ENCODE measurements around the gene PHLDB2. TPM values are rescaled to one million over a fixed set of nuclear protein-coding genes. Genes with fewer than 3 reads are reported as not detected.
A peak's percentile ranks its signal among the peaks of the same experiment; 100 is the strongest.

Gene PHLDB2
- total RNA-seq, 1 donor from 2014 or later = 54.3 TPM

- Histone ChIP-seq H3K9ac (ENCODE audit: low read depth in 1 of 3, low read length in 3 of 3) (peak overlapping the region; percentile 77 to 83 (median 77)), H3K4me1 (ENCODE audit: control insufficient read depth in 3 of 3, insufficient read depth in 3 of 3, low read length in 3 of 3) (peaks cover 13 to 20% (median 14%) of the 10 kb centered on the region in 3 donors), H3K4me3 (ENCODE audit: low read length in 3 of 3) (peak overlapping the region; percentile 64 to 92 (median 82)), H3K27me3 (ENCODE audit: control insufficient read depth in 3 of 3, insufficient read depth in 3 of 3, low read length in 3 of 3) (peaks cover 6 to 36% (median 33%) of the 10 kb centered on the region in 3 donors), H3K36me3 (ENCODE audit: control insufficient read depth in 3 of 3, insufficient read depth in 3 of 3, low read length in 3 of 3) (no peaks in the 10 kb centered on the region), H3K9me3 (ENCODE audit: control insufficient read depth in 3 of 3, low read length in 3 of 3) (no peaks in the 10 kb centered on the region), H3K27ac (ENCODE audit: low read depth, low read length) (peak overlapping the region; percentile 90)
Measured at GRCh38 chr3:111859974-111860859, 1.2 kb downstream of the PHLDB2 start.

- Histone ChIP-seq H3K36me3 (ENCODE audit: control insufficient read depth in 3 of 3, insufficient read depth in 3 of 3, low read length in 3 of 3) (no peaks in the 10 kb centered on the region), H3K9ac (ENCODE audit: low read depth in 1 of 3, low read length in 3 of 3) (peak overlapping the region in 2 of 3 donors; percentile 77 to 83), H3K4me1 (ENCODE audit: control insufficient read depth in 3 of 3, insufficient read depth in 3 of 3, low read length in 3 of 3) (peaks cover 17 to 20% (median 19%) of the 10 kb centered on the region in 3 donors)
Measured at GRCh38 chr3:111861391-111861790, 2.3 kb downstream of the PHLDB2 start.

GRCh38 chr3:111862415-111862814 is 3.4 kb downstream of the PHLDB2 start:
- Histone ChIP-seq H3K4me1 (ENCODE audit: control insufficient read depth in 3 of 3, insufficient read depth in 3 of 3, low read length in 3 of 3) (peaks cover 17 to 20% (median 19%) of the 10 kb centered on the region in 3 donors), H3K27me3 (ENCODE audit: control insufficient read depth in 3 of 3, insufficient read depth in 3 of 3, low read length in 3 of 3) (peaks cover 6 to 33% (median 26%) of the 10 kb centered on the region in 3 donors), H3K4me3 (ENCODE audit: low read length in 3 of 3) (peak overlapping the region; percentile 8 to 45 (median 27)), H3K9me3 (ENCODE audit: control insufficient read depth in 3 of 3, low read length in 3 of 3) (no peaks in the 10 kb centered on the region), H3K9ac (ENCODE audit: low read depth in 1 of 3, low read length in 3 of 3) (peak overlapping the region in 2 of 3 donors; percentile 3 to 32), H3K27ac (ENCODE audit: low read depth, low read length) (peak overlapping the region; percentile 90), H3K36me3 (ENCODE audit: control insufficient read depth in 3 of 3, insufficient read depth in 3 of 3, low read length in 3 of 3) (no peaks in the 10 kb centered on the region)

More at GRCh38 chr3:111861391-111861790, 2.3 kb downstream of the PHLDB2 start:
- peaks cover 6 to 33% (median 30%) of the 10 kb centered on the region in 3 donors for H3K27me3 ChIP-seq (ENCODE audit: control insufficient read depth in 3 of 3, insufficient read depth in 3 of 3, low read length in 3 of 3)
- no peaks in the 10 kb centered on the region for H3K9me3 ChIP-seq (ENCODE audit: control insufficient read depth in 3 of 3, low read length in 3 of 3)
- H3K27ac ChIP-seq (ENCODE audit: low read depth, low read length) = peak overlapping the region; percentile 90
- H3K4me3 ChIP-seq (ENCODE audit: low read length in 3 of 3) = peak overlapping the region; percentile 29 to 92 (median 56)

- peaks cover 17 to 20% (median 19%) of the 10 kb centered on the region in 3 donors for H3K4me1 ChIP-seq (ENCODE audit: control insufficient read depth in 3 of 3, insufficient read depth in 3 of 3, low read length in 3 of 3)
- H3K9ac ChIP-seq (ENCODE audit: low read depth in 1 of 3, low read length in 3 of 3) = no peak overlapping the region
- no peaks in the 10 kb centered on the region for H3K36me3 ChIP-seq (ENCODE audit: control insufficient read depth in 3 of 3, insufficient read depth in 3 of 3, low read length in 3 of 3)
- peak overlapping the region; percentile 90 for H3K27ac ChIP-seq (ENCODE audit: low read depth, low read length)
- peaks cover 6 to 33% (median 26%) of the 10 kb centered on the region in 3 donors for H3K27me3 ChIP-seq (ENCODE audit: control insufficient read depth in 3 of 3, insufficient read depth in 3 of 3, low read length in 3 of 3)
- no peaks in the 10 kb centered on the region for H3K9me3 ChIP-seq (ENCODE audit: control insufficient read depth in 3 of 3, low read length in 3 of 3)
- H3K4me3 ChIP-seq (ENCODE audit: low read length in 3 of 3) = no peak overlapping the region
Measured at GRCh38 chr3:111862974-111863373, 3.9 kb downstream of the PHLDB2 start.

GRCh38 chr3:111863942-111864694 is 5.1 kb downstream of the PHLDB2 start:
- H3K9ac ChIP-seq (ENCODE audit: low read depth in 1 of 3, low read length in 3 of 3) = no peak overlapping the region
- H3K27me3 ChIP-seq (ENCODE audit: control insufficient read depth in 3 of 3, insufficient read depth in 3 of 3, low read length in 3 of 3) = peaks cover 1 to 25% (median 19%) of the 10 kb centered on the region in 3 donors
- H3K4me1 ChIP-seq (ENCODE audit: control insufficient read depth in 3 of 3, insufficient read depth in 3 of 3, low read length in 3 of 3) = peaks cover 13 to 18% (median 15%) of the 10 kb centered on the region in 3 donors
- H3K27ac ChIP-seq (ENCODE audit: low read depth, low read length) = peak overlapping the region; percentile 64
- H3K4me3 ChIP-seq (ENCODE audit: low read length in 3 of 3) = no peak overlapping the region
- H3K9me3 ChIP-seq (ENCODE audit: control insufficient read depth in 3 of 3, low read length in 3 of 3) = no peaks in the 10 kb centered on the region
- no peaks in the 10 kb centered on the region for H3K36me3 ChIP-seq (ENCODE audit: control insufficient read depth in 3 of 3, insufficient read depth in 3 of 3, low read length in 3 of 3)

GRCh38 chr3:111864821-111865656 is 6.0 kb downstream of the PHLDB2 start:
- Histone ChIP-seq H3K4me3 (ENCODE audit: low read length in 3 of 3) (no peak overlapping the region), H3K36me3 (ENCODE audit: control insufficient read depth in 3 of 3, insufficient read depth in 3 of 3, low read length in 3 of 3) (no peaks in the 10 kb centered on the region), H3K27me3 (ENCODE audit: control insufficient read depth in 3 of 3, insufficient read depth in 3 of 3, low read length in 3 of 3) (peaks cover 0 to 17% (median 16%) of the 10 kb centered on the region in 3 donors), H3K4me1 (ENCODE audit: control insufficient read depth in 3 of 3, insufficient read depth in 3 of 3, low read length in 3 of 3) (peaks cover 10 to 12% (median 10%) of the 10 kb centered on the region in 3 donors), H3K27ac (ENCODE audit: low read depth, low read length) (peak overlapping the region; percentile 64), H3K9ac (ENCODE audit: low read depth in 1 of 3, low read length in 3 of 3) (peak overlapping the region in 1 of 3 donors; percentile 1), H3K9me3 (ENCODE audit: control insufficient read depth in 3 of 3, low read length in 3 of 3) (no peaks in the 10 kb centered on the region)

- H3K4me1 ChIP-seq (ENCODE audit: control insufficient read depth in 3 of 3, insufficient read depth in 3 of 3, low read length in 3 of 3) = peaks cover 6 to 18% (median 10%) of the 10 kb centered on the region in 3 donors
- H3K27ac ChIP-seq (ENCODE audit: low read depth, low read length) = no peak overlapping the region
- H3K9me3 ChIP-seq (ENCODE audit: control insufficient read depth in 3 of 3, low read length in 3 of 3) = no peaks in the 10 kb centered on the region
- no peak overlapping the region for H3K9ac ChIP-seq (ENCODE audit: low read depth in 1 of 3, low read length in 3 of 3)
- H3K27me3 ChIP-seq (ENCODE audit: control insufficient read depth in 3 of 3, insufficient read depth in 3 of 3, low read length in 3 of 3) = peaks cover 0 to 3% (median 3%) of the 10 kb centered on the region in 3 donors
- H3K4me3 ChIP-seq (ENCODE audit: low read length in 3 of 3) = no peak overlapping the region
- no peaks in the 10 kb centered on the region for H3K36me3 ChIP-seq (ENCODE audit: control insufficient read depth in 3 of 3, insufficient read depth in 3 of 3, low read length in 3 of 3)
Measured at GRCh38 chr3:111867889-111868426, 8.9 kb downstream of the PHLDB2 start.

- no peaks in the 10 kb centered on the region for H3K9me3 ChIP-seq (ENCODE audit: control insufficient read depth in 3 of 3, low read length in 3 of 3)
- no peak overlapping the region for H3K27ac ChIP-seq (ENCODE audit: low read depth, low read length)
- no peak overlapping the region for H3K9ac ChIP-seq (ENCODE audit: low read depth in 1 of 3, low read length in 3 of 3)
- no peaks in the 10 kb centered on the region for H3K27me3 ChIP-seq (ENCODE audit: control insufficient read depth in 3 of 3, insufficient read depth in 3 of 3, low read length in 3 of 3)
- no peak overlapping the region for H3K4me3 ChIP-seq (ENCODE audit: low read length in 3 of 3)
- peaks cover 4 to 11% (median 10%) of the 10 kb centered on the region in 3 donors for H3K4me1 ChIP-seq (ENCODE audit: control insufficient read depth in 3 of 3, insufficient read depth in 3 of 3, low read length in 3 of 3)
- H3K36me3 ChIP-seq (ENCODE audit: control insufficient read depth in 3 of 3, insufficient read depth in 3 of 3, low read length in 3 of 3) = no peaks in the 10 kb centered on the region
Measured at GRCh38 chr3:111870620-111871019, 11.6 kb downstream of the PHLDB2 start.

Measured in skeletal muscle tissue (tissue), 4 donors.